Stimulated activated CD8-positive, alpha-beta memory T cell treated with anti-CD3 and anti-CD28 coated beads, Interleukin-4, amount 100 ng/mL, for 24 hours (primary cell): ENCODE measurements around the gene SPRED2.

Experiments used
- DNase-seq: peaks from one replicate; pipeline ENCODE4 v3.0.0-alpha.2; 2020; ENCODE audit warnings: low read depth

SPRED2 gene

DNA sequence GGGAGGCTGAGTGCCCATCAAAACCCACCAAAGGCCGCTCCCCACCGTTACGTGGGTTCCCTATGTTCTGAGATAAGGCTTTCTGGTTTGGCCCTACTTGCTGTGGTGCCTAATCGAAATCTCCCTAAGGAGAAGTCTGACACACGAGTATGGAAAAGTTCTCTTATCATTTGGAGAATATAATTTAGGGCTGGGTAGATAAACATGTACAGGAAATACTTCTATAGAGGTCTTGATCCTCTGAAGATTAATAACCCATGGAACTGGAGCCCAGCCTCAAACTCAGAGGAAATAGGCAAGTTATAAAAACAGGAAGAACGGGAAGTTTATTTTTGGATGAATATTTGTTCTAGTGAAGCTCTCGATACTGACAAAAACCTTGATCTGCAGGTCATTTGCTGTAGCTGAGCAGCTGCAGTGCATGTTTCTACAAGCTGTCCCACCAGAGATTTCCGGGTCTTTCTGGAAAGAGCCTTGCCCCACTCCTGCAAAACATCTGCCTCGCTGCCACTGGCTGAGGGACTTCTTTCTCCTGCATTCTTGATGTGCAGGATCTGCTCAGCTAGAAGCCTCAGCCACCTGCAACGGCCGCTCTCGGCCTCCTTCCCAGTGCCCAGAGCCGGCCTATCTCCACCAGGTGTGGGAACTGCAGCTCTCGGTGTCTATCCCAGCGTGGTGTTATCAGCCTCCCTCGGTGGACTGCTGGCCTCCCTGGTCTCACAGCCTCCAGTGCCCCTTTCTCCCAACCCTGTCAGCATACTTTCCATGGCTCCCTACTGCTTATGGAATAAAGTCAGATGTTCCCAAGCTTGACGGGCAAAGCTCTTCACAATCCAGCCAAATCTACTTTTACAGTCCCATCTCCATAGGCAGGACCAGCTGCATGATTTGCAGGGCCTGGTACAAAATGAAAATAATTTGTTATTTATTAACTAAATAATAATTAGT, 48.6 kb downstream of the SPRED2 start:
- no peak for DNase-seq

DNA sequence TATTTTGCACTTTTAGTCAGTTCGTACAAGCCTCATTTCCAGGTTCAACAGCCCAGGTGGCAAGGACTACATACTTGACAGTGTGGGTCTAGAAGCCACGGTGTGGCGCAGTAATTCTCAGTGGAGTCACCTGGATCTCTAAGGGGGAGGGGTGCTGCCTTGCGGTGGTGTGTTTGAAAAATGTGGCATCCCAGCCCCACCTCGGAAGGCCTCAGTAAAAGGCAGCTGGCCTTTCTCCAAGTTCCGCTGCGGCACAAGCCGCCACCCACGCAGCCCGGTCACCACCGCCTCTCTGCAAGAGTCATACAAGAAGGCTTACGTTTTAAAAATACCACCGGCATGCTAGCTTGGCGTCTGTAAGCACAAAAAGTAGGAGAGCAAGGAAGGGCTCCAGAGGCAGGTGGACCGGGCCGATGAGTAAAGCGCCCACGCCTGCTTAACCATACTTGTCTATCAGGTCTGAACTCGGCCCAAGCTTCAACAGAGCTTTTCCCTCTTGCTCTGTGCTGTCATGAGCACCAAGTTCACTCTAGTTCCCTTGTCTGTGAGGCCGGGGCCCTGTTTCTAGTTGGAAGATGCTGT, 49.5 kb downstream of the SPRED2 start:
- DNase-seq = peak; percentile 83

GRCh38 chr2:65382323-65382722, 50.1 kb downstream of the SPRED2 start:
- DNase-seq = no peak

DNA sequence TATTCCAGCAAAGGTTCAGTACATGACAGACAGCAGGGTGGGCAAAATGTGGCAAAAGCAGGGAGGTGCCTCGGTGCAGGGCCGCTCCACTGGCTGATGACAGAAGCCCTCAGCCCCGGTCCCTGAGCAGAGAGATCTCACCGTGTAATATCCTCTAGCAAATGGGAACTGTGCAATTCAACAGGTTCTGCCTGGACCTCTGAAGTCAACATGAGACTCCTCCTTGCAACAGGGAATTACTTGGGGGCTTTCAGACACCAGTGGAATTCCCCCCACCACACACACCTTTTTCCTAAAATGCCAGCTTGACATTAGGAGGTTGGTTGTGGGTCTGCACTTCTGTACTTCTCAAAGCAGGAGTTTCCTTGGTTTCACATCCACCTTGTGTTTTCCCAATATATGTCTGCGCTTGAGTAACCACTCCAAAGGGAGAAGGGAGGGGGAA, 50.8 kb downstream of the SPRED2 start:
- DNase-seq = no peak

DNA sequence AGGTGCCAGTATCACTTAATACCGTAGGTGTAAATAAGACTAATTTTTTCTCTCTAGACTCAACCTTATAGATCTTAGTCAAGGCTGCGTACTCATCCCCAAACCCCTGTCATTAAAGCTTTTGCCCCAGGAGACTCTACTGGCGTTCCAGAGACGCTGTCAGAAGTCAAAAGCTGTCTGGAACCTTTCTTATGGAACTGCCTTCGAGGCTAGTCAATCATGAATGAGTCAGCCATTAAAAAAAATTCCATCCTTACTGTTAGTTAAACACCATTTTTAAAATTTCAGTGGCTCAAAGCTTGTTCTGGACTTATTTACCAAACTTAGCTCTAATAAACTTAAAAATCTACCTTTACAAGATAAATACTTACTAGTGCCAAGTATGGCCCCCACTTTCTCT, 52.1 kb downstream of the SPRED2 start:
- DNase-seq = no peak

GRCh38 chr2:65379721-65380171, 52.7 kb downstream of the SPRED2 start:
- no peak for DNase-seq

GRCh38 chr2:65379223-65379622, 53.2 kb downstream of the SPRED2 start:
- DNase-seq = no peak

- DNase-seq = no peak
Measured at GRCh38 chr2:65378290-65378689, 54.1 kb downstream of the SPRED2 start.

DNA sequence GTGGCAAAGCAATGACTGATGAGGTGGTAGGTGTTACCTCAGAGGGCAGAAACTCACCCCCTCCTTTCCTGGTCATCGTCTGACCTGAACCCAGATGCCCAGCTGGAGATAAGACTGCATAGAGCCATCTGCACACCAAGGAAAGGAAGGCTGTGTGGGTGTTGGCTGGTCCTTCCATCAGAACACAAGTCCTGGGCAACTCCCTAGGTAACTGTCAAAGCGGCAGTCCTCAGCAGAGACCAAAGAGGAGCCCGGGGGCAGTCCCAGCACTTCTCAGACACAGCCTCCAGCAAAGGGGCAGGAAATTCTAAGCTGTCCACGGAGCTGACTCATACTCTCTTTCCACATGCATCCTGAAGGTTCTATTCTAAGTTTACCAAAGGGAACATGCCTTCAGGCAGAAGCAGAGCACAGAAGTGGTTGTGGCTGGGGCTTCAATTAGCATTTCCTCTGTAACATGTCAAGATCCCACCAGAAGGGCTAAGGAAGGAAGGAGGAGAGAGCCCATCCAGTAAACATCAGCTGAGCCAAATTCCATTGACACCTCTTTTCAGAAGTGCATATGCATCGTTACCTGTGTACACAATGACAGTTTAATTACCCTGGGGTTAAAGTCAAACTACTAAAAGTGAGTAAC, 54.7 kb downstream of the SPRED2 start:
- DNase-seq = no peak

- no peak for DNase-seq
Measured at GRCh38 chr2:65375723-65376122, 56.7 kb downstream of the SPRED2 start.

DNA sequence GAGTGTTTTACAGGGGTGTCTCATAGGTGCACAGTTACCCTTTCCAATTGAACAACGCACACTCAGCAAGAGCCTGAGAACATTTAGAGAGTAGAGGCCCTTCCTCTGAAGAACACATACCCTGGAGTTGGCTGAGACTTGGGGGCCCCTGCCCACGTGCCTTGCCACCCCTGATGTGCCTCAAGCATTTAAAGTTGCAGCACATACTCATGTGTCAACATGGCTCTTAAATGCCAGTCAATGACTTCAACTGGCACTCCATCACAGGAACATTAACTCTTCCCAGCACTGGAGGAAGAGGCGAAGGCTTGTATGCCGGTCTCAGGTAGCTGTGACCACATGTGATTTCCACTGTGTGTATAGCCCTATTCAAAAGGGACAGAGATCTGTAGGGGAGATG, 57.4 kb downstream of the SPRED2 start:
- DNase-seq = no peak

- DNase-seq = no peak
Measured at GRCh38 chr2:65374575-65374974, 57.8 kb downstream of the SPRED2 start.

GRCh38 chr2:65373365-65373918, 59.0 kb downstream of the SPRED2 start:
- no peak for DNase-seq

DNA sequence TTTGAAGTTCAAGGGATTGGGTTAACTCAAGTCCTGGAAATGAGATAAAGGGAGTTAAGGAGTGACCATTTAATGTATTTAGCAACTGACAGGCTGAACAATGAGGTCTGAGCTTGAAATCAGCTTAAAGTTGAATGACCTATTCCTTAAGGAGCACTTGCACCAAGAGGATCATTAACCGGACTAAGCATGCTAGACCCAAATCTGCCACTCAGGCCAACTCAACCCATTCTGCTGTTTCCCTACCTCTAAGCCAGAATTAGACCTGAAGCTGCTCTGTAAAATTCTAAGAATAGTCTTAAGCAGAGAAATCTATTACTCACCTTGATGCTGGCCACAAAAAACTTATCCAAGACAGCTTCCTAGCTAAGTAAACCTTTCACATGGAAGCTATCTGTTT, 59.8 kb downstream of the SPRED2 start:
- no peak for DNase-seq

DNA sequence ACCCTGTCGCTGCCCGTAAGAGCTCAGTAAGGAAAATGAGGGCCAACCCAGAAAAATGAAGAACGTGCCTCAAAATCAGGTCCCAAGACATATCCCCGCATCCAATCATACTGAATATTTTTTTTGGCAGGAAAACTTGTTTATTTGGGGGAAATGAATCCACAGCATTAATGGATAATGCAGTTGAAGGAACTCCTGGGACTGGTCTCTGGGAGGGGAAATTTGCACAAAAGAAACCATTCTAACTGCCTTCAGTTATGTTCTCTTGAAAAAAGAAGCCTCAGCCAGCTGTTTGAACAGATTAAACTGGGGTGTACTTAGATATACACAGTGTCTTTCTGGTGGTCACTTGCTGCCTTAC, 61.3 kb downstream of the SPRED2 start:
- no peak for DNase-seq

GRCh38 chr2:65370387-65371073, 61.9 kb downstream of the SPRED2 start:
- DNase-seq = no peak

GRCh38 chr2:65369980-65370379, 62.4 kb downstream of the SPRED2 start:
- DNase-seq = no peak

DNA sequence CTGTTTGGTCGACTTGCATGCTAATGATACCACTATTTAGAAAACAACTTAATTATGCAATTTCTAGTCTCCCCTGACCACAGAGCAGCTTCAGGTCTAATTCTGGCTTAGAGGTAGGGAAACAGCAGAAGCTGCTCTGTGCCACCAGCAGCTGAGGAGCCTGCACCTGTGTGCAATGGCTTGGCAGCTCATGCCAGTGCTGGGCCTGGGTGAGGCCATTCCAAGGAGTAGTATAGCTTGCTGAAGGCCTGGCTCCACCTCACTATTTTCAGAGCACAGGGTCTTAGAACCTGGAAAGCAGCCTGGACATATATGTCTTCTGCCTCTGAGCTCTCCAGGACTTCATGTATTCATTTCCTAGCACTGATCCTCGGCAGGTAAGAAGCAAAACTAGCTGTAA, 62.8 kb downstream of the SPRED2 start:
- DNase-seq = no peak

DNA sequence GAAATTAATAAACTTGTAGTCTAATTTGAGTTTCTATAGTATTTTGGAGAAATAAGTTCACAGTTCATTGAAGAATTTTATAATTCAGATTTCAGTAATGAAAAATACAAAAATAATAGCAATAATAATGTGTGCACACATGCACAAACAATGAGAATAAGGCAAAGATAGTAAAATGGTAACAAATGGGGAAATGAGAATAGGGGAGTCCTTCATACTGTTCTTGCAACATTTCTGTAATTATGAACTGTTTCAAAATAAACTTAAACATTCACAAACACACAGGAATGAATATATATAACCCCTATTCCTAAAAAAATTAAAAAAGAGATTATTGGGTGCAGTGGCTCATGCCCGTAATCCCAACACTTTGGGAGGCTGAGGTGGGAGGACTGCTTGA, 63.9 kb downstream of the SPRED2 start:
- DNase-seq = no peak

DNA sequence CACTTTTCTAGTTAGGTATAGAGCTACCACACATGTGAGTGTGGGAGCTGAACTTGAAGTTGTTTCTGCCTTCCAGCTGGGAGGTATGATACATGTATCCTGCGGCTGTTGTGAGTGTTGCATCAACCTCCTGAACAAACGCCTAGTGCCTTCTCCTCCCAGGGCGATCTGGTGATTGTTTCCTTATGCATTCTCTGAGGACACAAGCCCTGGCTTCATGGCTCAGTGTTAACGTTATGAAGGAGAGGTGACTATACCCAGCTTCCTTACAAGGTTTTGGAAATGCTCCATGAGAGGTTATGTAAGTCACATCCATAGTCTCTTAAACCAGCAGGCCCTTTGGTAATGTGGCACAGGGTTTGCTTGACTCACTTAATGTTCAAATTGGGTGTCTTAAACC, 64.9 kb downstream of the SPRED2 start:
- no peak for DNase-seq

DNA sequence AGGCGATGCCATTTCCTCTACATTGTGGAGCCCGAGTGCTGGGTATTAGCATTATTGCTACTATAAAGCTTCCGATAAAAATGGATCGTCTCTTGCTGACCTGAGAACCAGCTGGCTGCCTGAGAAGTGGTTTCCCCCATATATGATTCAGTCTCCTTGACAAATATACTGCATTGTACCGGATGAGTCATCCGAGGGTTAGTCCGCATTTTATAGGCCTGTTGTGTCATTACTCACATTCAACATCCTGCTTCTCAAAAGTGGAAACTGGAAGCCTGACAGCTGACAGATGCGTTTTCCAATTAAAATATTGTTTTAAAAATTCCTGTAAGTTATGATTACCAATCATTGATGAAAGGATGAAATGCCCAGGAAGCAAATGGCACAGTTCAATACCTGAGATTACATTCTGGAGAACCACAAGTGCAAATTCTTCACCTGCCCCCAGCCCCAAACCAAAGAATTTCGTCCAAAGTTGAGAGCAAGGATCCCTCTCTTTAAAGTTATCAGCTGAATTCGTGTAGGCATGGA, 65.7 kb downstream of the SPRED2 start:
- no peak for DNase-seq
